ENCODE data around the gene PEG3.

DNA sequence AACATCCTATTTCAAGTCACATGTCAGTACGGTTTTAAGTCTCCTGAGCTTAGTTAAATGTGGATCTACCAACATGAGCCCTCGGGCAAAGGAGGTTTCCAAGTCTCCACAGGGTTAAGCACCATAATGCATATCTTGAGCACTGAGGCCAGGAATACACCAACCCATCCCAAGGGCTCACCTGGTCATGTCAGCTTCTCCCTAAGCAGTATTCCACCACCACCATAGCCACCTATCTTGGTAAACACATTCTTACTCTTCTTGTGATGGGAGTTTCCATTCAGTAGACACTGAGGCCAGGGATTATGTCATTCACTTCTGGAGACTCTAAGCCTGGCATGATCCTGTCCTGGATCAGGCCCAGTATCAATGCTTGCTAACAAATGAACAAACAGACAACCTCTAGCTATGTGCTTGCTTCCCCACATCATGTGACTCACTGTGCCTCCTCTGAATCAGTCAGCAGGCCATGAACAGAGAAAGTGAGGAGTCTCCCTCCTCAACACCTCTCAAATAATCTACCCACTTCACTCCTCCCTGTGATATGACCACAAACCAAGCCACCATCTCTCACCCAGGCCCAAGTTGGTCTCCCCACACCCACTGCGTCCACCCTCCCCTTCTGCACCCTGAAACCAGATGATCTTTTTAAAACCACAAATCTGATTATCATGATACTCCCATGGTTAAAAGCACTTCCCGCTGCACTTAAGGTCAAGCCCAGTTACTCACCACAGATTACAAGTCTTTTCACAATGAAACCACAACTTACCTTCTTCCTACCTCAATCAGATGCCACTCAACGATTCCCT lies 5.8 kb downstream of the PEG3 start:
- TF ChIP-seq, protein P1, sequence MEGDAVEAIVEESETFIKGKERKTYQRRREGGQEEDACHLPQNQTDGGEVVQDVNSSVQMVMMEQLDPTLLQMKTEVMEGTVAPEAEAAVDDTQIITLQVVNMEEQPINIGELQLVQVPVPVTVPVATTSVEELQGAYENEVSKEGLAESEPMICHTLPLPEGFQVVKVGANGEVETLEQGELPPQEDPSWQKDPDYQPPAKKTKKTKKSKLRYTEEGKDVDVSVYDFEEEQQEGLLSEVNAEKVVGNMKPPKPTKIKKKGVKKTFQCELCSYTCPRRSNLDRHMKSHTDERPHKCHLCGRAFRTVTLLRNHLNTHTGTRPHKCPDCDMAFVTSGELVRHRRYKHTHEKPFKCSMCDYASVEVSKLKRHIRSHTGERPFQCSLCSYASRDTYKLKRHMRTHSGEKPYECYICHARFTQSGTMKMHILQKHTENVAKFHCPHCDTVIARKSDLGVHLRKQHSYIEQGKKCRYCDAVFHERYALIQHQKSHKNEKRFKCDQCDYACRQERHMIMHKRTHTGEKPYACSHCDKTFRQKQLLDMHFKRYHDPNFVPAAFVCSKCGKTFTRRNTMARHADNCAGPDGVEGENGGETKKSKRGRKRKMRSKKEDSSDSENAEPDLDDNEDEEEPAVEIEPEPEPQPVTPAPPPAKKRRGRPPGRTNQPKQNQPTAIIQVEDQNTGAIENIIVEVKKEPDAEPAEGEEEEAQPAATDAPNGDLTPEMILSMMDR (IDR thresholded peaks at IDR 0.05; ENCODE audit: low read depth, low read length, missing input control): no peak
- TF ChIP-seq JUND (IDR thresholded peaks at IDR 0.05) (no peak), GABPA (IDR thresholded peaks at IDR 0.05 in 1 of 2, conservative IDR thresholded peaks at IDR 0.05 in 1 of 2) (no peak), TAF1 (conservative IDR thresholded peaks at IDR 0.05) (no peak), YY1 (IDR thresholded peaks at IDR 0.05) (no peak), SP1 (IDR thresholded peaks at IDR 0.05) (no peak), HNF4G (IDR thresholded peaks at IDR 0.05) (no peak)
- TF ChIP-seq, protein P2, sequence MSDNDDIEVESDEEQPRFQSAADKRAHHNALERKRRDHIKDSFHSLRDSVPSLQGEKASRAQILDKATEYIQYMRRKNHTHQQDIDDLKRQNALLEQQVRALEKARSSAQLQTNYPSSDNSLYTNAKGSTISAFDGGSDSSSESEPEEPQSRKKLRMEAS (IDR thresholded peaks at IDR 0.05): no peak
- TF ChIP-seq, protein P3, sequence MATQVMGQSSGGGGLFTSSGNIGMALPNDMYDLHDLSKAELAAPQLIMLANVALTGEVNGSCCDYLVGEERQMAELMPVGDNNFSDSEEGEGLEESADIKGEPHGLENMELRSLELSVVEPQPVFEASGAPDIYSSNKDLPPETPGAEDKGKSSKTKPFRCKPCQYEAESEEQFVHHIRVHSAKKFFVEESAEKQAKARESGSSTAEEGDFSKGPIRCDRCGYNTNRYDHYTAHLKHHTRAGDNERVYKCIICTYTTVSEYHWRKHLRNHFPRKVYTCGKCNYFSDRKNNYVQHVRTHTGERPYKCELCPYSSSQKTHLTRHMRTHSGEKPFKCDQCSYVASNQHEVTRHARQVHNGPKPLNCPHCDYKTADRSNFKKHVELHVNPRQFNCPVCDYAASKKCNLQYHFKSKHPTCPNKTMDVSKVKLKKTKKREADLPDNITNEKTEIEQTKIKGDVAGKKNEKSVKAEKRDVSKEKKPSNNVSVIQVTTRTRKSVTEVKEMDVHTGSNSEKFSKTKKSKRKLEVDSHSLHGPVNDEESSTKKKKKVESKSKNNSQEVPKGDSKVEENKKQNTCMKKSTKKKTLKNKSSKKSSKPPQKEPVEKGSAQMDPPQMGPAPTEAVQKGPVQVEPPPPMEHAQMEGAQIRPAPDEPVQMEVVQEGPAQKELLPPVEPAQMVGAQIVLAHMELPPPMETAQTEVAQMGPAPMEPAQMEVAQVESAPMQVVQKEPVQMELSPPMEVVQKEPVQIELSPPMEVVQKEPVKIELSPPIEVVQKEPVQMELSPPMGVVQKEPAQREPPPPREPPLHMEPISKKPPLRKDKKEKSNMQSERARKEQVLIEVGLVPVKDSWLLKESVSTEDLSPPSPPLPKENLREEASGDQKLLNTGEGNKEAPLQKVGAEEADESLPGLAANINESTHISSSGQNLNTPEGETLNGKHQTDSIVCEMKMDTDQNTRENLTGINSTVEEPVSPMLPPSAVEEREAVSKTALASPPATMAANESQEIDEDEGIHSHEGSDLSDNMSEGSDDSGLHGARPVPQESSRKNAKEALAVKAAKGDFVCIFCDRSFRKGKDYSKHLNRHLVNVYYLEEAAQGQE (IDR thresholded peaks at IDR 0.05): no peak
- TF ChIP-seq, protein P4, sequence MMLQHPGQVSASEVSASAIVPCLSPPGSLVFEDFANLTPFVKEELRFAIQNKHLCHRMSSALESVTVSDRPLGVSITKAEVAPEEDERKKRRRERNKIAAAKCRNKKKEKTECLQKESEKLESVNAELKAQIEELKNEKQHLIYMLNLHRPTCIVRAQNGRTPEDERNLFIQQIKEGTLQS (IDR thresholded peaks at IDR 0.05): no peak

All from liver (tissue), 3 donors.